MM.1S (cell line): ENCODE results near the gene PDE6B.

Experiments
- DNase-seq: peaks from one replicate; pipeline ENCODE4 v3.0.0-alpha.2; 2015
- H2AFZ ChIP-seq: fragments of 300-600 bp; sonication (generic); 2 replicates; pipeline ENCODE4 v1.6.0; 2016; ENCODE audit warnings: antibody characterized with exemption, low read length
- H3F3A ChIP-seq: fragments of 300-600 bp; sonication (generic); 2 replicates; pipeline ENCODE4 v1.6.1; 2016; ENCODE audit warnings: mild to moderate bottlenecking, antibody characterized with exemption, low read length, moderate library complexity, mixed read lengths; ENCODE audit not compliant: insufficient read depth
- H3K27ac ChIP-seq: fragments of 300-600 bp; sonication (generic); 2 replicates; pipeline ENCODE4 v1.5.1; 2016; ENCODE audit warnings: mild to moderate bottlenecking, low read length
- H3K27me3 ChIP-seq: fragments of 300-600 bp; sonication (generic); replicated peaks from 2 replicates; pipeline ENCODE4 v1.6.0; 2016; ENCODE audit warnings: low read length; ENCODE audit not compliant: insufficient read depth
- H3K36me3 ChIP-seq: fragments of 300-600 bp; sonication (generic); replicated peaks from 2 replicates; pipeline ENCODE4 v1.6.1; 2016; ENCODE audit warnings: mild to moderate bottlenecking, low read length, mixed read lengths; ENCODE audit not compliant: insufficient read depth
- H3K4me1 ChIP-seq: fragments of 300-600 bp; sonication (generic); 2 replicates; pipeline ENCODE4 v1.6.1; 2016; ENCODE audit warnings: low read length, mixed read lengths
- H3K4me2 ChIP-seq: fragments of 300-600 bp; sonication (generic); 2 replicates; pipeline ENCODE4 v1.6.0; 2016; ENCODE audit warnings: low read depth, low read length
- H3K4me3 ChIP-seq: fragments of 300-600 bp; sonication (generic); 2 replicates; pipeline ENCODE4 v1.5.1; 2016; ENCODE audit warnings: low read length, mixed read lengths
- H3K79me2 ChIP-seq: fragments of 300-600 bp; sonication (generic); 2 replicates; pipeline ENCODE4 v1.6.1; 2016; ENCODE audit warnings: mixed run types, low read length, mixed read lengths
- H3K9ac ChIP-seq: fragments of 300-600 bp; sonication (generic); 2 replicates; pipeline ENCODE4 v1.6.1; 2016; ENCODE audit warnings: low read length, mixed read lengths
- H3K9me2 ChIP-seq: fragments of 300-600 bp; sonication (generic); replicated peaks from 2 replicates; pipeline ENCODE4 v1.6.1; 2016; ENCODE audit warnings: mild to moderate bottlenecking, low read length, mixed read lengths; ENCODE audit not compliant: insufficient read depth
- H3K9me3 ChIP-seq: fragments of 300-600 bp; sonication (generic); replicated peaks from 2 replicates; pipeline ENCODE4 v1.6.1; 2016; ENCODE audit warnings: mild to moderate bottlenecking, low read length, mixed read lengths; ENCODE audit not compliant: insufficient read depth
- H4K20me1 ChIP-seq: fragments of 300-600 bp; sonication (generic); 2 replicates; pipeline ENCODE4 v1.6.1; 2016; ENCODE audit warnings: mild to moderate bottlenecking, low read length, moderate library complexity, mixed read lengths; ENCODE audit not compliant: insufficient read depth
- EZH2 ChIP-seq: fragments of 300-600 bp; sonication (generic); optimal IDR thresholded peaks from 2 replicates; pipeline ENCODE3; 2017; ENCODE audit warnings: low read depth, mild to moderate bottlenecking, antibody characterized with exemption, low read length, mixed read lengths
- EZH2phosphoT487 ChIP-seq: fragments of 300-600 bp; sonication (generic); IDR thresholded peaks from 2 replicates; pipeline ENCODE4 v1.6.1; 2018; ENCODE audit warnings: antibody characterized with exemption, low read length
- TF ChIP-seq, protein P1 (sequence below): fragments of 300-600 bp; sonication (generic); IDR thresholded peaks from 2 replicates; pipeline ENCODE4 v1.5.1; 2016; ENCODE audit warnings: antibody characterized with exemption, low read length, mixed read lengths

Gene PDE6B

GRCh38 chr4:624705-625590, at the start of gene PDE6B:
Gene PDE6B (plus strand): TSS chr4:625573. CDS start chr4:625627, 54 bp downstream.
- H3K9me3 ChIP-seq, result no peaks in the 10 kb centered on the region
- H3K36me3 ChIP-seq, result no peaks in the 10 kb centered on the region
- H3K4me2 ChIP-seq, result no peak within 1 kb of the TSS
- no peaks in the 10 kb centered on the region for H3F3A ChIP-seq
- H3K4me3 ChIP-seq, result no peak within 1 kb of the TSS
- H3K27me3 ChIP-seq, result no peaks in the 10 kb centered on the region
- no peaks in the 10 kb centered on the region for H4K20me1 ChIP-seq
- H3K9ac ChIP-seq, result no peak within 1 kb of the TSS
- TF ChIP-seq EZH2phosphoT487 (no peak), EZH2 (no peak)
- TF ChIP-seq, protein P1, sequence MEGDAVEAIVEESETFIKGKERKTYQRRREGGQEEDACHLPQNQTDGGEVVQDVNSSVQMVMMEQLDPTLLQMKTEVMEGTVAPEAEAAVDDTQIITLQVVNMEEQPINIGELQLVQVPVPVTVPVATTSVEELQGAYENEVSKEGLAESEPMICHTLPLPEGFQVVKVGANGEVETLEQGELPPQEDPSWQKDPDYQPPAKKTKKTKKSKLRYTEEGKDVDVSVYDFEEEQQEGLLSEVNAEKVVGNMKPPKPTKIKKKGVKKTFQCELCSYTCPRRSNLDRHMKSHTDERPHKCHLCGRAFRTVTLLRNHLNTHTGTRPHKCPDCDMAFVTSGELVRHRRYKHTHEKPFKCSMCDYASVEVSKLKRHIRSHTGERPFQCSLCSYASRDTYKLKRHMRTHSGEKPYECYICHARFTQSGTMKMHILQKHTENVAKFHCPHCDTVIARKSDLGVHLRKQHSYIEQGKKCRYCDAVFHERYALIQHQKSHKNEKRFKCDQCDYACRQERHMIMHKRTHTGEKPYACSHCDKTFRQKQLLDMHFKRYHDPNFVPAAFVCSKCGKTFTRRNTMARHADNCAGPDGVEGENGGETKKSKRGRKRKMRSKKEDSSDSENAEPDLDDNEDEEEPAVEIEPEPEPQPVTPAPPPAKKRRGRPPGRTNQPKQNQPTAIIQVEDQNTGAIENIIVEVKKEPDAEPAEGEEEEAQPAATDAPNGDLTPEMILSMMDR, result no peak
- no peak within 1 kb of the TSS for H3K27ac ChIP-seq
- DNase-seq, result no peak
- H3K4me1 ChIP-seq, result no peaks in the 10 kb centered on the region
- H3K79me2 ChIP-seq, result no peaks in the 10 kb centered on the region
- no peaks in the 10 kb centered on the region for H3K9me2 ChIP-seq
- H2AFZ ChIP-seq, result no peak within 1 kb of the TSS

DNA sequence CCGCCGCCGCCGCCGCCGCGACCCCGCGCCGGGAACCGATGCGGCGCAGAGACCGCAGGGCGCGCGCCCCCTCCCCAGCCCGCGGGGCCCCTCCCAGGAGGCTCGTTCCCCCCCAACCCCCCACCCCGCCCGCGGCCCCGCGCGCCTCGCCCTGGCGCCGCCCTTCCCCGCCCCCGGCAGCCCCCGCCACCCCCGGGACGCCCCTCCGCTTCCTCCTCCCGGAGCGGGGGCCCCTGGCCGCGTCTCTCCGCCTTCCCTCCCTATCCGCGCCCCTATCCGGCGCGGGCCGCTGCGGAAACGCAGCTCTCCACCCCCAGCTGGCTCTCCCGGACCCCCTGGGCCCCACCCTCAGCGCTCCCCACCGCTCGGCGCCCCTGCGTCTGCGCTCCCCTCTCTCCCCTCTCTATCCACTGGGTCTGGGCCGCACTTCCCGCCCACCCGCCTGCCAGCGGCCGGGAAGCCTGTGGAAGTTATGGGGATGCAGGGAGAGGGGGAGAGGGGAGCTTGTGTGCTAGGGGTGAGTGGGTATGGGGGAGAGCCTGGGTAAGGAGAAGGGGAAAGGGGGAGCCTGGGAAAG, 49.0 kb upstream of the PDE6B start, which contains the start of gene TMEM271:
Gene TMEM271 (minus strand): TSS at position 51 of the 577 bp plus-strand sequence. CDS start 233 bp downstream, outside the sequence.
- no peaks in the 10 kb centered on the region for H3K27me3 ChIP-seq
- H3K4me3 ChIP-seq, result no peak within 1 kb of the TSS
- no peak within 1 kb of the TSS for H3K9ac ChIP-seq
- H4K20me1 ChIP-seq, result no peaks in the 10 kb centered on the region
- H3K79me2 ChIP-seq, result no peaks in the 10 kb centered on the region
- H3K27ac ChIP-seq, result no peak within 1 kb of the TSS
- no peak for DNase-seq
- H3K9me3 ChIP-seq, result no peaks in the 10 kb centered on the region
- H3K9me2 ChIP-seq, result no peaks in the 10 kb centered on the region
- H3K4me1 ChIP-seq, result no peaks in the 10 kb centered on the region
- H3F3A ChIP-seq, result no peaks in the 10 kb centered on the region
- H3K36me3 ChIP-seq, result no peaks in the 10 kb centered on the region
- no peak within 1 kb of the TSS for H3K4me2 ChIP-seq
- H2AFZ ChIP-seq, result no peak within 1 kb of the TSS
- TF ChIP-seq EZH2phosphoT487 (no peak), EZH2 (no peak)

- Histone ChIP-seq H4K20me1 (no peaks in the 10 kb centered on the region), H3K4me2 (no peak overlapping the region), H3K27ac (no peak overlapping the region), H3K9me2 (no peaks in the 10 kb centered on the region), H3F3A (no peaks in the 10 kb centered on the region), H3K9ac (no peak overlapping the region), H2AFZ (no peak overlapping the region), H3K4me3 (no peak overlapping the region), H3K9me3 (no peaks in the 10 kb centered on the region), H3K27me3 (no peaks in the 10 kb centered on the region), H3K4me1 (no peaks in the 10 kb centered on the region), H3K79me2 (no peaks in the 10 kb centered on the region), H3K36me3 (no peaks in the 10 kb centered on the region)
- TF ChIP-seq EZH2phosphoT487, result no peak
- TF ChIP-seq, protein P1, result no peak
- TF ChIP-seq EZH2, result no peak
- DNase-seq, result no peak
These were observed 48.3 kb upstream of the PDE6B start for GRCh38 chr4:576991-577498.
